Cortex of kidney (tissue), 1 donor: ENCODE data around the gene CACNA2D4.

Experiments
- DNase-seq: peaks from one replicate; lab custom pipeline; 2025; lab: John Stamatoyannopoulos, UW

The CACNA2D4 gene

DNA sequence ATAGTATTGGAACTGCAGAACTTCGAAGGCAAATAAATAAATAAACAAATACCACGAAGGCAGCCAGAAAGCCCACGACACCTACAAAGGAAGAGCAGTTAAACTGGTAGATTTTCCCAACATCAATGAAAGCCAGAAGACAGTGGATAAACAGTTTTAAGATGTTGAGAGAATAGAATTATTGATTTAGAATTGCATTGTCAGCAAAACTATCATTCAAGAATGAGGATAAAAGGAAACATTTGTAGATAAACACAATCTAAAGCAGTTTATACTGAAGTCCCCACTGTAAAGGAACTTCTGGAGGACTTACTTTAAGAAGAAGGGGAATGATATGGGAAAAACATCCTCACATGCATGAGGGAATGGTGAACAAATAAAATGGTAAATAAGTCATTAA lies 29.5 kb downstream of the CACNA2D4 start:
- no peak for DNase-seq

DNA sequence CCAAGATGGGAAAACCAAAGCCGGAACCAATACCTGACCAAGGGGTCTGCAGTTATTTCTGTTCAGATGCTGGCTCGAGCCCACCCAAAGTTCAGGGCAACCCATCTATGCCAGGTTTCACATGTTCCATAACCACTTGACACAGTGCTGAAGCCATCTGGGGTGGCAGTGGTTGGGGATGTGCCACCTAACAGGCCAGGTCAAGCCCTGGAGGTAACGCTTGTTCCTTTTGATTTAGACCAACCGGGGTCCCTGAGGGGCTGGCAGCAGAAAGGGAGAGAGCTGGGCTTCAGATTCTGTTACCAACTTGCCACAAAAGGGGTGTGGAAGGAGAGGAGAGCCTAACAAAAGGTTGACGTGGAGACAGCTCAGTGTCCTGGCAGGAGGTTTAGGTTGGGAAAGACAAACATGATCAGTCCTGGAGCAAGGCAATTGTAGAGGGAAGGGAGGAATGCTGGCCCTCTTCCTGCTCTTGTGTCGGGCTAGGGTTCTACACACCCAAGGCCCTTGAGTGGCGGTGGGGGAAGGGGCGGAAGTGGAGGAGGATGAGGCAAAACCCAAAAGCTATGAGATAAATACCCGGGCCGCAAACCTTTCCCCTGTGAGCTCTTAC lies 31.9 kb downstream of the CACNA2D4 start:
- DNase-seq = no peak

DNA sequence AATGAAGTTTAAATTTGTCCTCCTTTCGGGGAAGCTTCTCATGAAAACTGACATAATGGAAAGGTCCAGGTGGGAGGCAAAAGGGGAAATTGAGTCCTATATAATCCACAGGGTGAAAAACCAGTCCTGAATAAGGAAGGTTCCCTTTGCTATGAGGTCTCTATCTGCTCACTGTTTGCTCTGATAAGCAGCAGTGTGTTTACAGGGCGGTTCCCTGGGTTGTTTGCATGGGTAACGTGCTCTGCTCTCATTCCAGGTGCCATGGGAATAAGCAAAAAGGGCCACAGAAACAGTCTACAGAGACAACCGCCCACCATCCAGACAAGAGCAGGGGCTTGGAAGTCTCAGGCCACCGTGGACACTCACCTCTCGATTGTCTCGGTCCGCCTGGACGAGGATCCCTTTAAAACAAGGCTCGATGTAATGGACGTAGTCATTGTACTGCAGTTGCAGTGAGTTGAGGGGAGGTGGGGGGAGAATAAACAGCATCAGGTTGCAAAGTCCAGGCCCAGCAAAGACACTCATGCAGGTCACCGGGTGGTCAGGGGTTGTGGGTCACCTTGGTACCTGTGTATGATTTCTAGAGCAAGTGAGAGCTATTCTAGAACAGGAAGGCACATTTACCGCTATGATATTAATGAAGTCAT lies 32.7 kb downstream of the CACNA2D4 start:
- DNase-seq = no peak

DNA sequence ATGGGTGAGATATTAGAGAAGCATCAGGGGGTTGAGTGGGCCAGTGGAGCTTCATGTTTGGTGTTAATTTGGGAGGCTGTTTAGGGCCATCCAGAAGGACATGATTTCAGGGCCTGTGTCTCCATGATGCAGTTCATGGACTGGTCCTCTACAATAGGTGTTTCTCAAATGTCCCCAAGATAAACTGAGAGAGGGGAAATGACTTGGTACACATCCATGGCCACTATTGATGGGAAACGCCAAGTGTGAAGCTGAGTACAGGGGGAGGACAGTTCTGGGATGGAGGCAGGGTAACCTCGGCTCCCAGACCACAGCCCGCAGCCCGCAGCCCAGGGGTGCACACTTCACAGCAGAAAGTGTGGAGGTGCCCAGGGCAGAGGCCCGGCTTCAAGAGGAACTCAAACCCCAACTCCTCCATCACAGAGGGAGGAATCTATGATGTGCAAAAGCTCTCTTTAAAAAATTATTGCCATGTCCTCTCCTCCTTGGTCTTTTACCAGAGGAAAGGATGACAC lies 33.3 kb downstream of the CACNA2D4 start:
- no peak for DNase-seq

DNA sequence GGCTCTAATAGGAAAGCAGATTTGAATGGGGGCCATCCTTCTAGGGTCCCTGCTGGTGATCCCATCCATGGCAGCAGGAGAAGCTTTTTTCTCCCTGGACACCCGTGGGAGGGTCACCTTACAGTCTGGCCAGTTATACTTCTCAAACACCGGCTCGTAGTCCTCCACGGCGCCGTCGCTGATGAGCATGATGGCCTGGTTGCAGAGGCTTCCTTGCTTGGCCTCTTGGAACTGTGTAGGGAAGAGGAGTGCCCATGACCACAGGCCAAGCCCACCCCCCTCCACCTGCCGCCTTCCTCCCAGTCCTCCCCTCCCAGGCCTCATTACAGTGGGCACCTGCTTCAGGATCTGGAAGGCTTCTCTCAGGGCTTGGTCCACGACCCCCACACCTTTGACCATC lies 33.8 kb downstream of the CACNA2D4 start:
- DNase-seq = no peak

DNA sequence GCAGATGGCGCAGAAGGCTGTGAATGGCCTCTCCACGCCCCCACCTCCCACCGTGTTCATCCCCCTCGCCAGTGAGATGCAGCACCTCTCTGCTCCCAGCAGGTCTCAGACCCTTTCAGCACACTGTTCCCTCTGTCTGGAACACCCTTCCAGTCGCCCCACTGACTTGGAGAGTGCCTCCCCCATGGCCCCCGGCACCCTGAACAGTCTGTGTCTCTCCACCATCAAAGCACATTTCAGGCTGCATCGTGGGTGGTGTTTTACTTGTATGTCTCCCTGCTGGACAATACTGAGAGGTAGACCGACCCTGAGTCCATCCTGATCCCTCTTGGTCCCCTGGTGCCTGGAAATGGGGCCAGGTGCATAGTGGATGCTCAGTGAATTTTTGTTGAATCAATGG lies 34.9 kb downstream of the CACNA2D4 start:
- no peak for DNase-seq

DNA sequence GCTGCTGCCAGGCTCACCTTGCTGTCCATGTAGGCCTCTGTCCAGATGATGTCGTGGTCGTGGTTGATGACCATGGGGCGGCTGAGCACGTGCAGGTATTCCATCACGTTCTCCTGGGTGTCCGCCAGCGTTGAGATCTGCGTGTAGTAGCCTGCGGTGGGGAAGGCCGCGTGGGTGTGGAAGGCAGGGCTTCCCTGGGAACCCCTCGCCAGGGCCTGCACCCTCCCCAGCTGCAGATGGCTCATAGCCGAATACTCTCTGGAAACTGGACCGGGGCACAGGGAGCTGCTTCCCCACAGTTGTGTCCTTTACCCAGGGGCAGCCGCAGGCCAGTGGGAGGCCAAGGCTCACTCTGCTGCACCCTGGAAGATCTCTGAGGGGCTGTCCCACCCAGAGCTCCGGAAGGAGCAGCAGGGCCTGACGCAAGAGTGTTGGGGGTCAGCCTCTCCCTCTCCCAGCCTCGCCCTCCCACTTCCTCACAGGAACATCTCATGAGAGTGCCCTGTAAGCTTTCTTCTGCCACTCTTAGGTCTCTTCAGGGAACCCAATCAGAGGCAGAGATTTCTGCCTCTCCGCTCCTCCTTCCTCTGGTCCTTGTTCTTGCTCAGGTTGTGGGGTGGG lies 35.5 kb downstream of the CACNA2D4 start:
- DNase-seq = no peak

DNA sequence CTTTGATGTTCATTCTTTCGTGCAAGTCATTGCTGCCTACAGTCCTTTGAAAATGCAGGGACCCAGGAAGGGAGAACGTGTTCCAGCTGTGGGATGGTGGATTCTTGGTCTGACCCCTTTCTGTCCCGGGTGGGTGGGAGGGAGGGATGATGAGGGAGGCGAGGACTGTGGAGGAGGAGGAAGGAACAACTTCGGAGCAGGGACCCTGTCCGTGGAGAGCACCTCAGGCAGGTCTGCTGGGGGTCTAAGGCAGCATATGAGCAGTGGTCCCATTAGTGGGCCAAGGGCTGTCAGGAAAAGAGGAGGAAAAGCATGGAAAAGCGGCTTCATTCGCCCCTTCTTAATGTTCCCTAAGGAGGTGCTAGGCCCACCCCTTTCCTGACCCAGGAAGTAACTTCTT lies 36.0 kb downstream of the CACNA2D4 start:
- no peak for DNase-seq

DNA sequence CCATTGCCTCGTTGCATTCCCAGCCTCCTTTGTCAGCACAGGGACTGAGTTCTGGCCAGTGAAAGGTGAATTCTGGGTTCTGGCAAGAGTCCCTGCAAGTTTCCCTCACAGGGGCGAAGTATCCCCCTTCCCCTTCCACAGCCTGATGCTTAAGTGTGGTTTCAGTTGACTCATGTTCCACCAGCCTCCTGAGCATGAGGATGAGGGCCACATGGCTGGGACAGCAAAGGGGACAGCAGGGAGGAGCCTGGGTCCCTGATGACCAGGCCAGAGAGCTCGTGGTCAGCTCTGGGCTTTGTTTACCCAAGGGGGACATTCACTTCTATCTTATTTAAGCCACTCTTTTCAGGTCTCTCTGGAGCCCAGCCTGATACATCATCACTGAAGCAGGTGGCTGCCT lies 36.5 kb downstream of the CACNA2D4 start:
- no peak for DNase-seq

DNA sequence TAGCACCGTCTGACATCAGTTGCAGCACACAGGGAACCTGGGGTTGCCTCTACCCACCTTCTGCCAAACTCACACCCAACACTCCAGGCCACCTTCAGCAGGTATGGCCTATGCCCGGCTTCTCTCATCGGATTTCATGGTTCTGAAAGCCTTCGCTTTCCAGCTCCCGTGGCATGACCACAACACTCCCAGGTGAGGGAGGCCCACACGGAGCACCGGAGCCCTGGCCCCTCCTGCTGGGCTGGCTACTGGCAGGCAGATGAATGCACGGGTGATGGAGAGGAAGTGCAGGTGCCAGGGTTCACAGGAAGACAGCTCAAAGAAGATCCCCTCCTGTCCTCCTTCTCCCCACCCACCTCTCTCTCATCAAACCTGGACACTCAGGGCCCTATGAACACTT lies 37.2 kb downstream of the CACNA2D4 start:
- no peak for DNase-seq

DNA sequence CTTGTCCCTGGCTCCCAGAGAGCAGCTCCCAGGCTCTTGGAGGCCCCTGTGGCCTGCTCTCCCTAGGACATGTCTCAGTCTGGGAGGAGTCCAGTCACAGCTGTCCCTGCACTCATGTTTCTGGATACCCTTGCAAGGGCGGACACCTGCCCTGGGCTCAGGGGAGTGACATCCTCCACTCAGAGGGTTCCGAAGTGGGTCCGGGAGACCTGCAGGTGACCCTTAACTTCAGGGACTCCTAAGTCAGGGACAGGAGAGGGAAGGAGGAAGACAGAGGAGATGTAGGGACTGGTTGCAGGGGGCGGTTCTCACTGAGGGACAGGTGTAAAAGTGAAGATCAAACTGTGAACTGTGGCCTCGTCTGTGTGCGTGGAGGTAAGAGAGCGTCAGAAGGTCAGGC lies 37.6 kb downstream of the CACNA2D4 start:
- DNase-seq = no peak

DNA sequence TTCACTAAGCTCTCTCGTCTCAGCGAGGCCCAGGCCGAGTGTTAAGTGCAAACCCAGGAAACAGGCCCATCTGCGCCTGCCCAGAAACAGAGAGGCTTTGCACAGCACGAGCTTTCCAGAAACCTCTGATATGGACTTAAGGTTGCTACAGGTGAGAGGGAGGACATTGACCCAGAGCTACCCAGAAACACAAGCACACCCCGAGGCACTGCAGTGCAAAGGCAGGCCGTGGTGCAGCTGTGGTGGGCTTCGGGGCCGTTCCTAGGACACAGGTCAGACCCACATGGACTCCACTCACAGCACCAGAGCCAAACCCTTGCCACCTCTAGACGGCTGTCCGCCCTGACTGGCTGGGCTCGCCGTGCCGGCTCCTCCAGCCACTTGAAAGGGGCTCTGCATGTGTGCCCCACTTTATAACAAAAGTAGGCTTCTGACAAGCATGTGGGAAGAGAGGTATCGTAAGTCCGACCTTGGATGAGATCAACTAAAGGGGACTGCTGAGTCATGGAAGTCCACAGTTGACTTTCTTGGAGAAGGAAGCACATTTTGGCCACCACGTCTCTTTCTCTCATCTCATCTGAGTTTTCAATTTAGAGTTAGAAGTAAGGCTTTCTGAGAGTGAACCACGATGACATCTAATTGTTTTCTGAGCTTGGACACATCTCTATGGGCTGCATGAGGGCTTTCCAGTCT lies 38.2 kb downstream of the CACNA2D4 start:
- DNase-seq = no peak

DNA sequence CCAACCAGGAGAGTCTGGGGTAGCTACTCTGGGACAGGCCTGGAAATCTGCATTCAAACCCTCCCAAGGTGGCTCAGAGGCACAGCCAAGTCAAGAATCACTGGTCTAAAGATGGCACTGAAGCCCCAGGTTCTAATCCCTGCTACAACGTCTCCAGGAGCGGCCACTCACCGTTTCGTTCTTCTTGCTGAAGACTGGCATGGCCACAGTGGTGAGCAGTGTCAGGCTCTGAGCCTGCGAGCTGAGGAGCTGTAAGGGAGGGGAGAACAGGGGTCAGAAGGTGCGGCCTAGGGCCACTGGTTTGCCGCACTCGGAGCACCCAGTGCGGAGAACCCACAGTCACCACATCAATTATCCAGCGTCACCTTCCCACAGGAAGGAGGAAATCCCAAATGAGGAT lies 38.8 kb downstream of the CACNA2D4 start:
- no peak for DNase-seq

DNA sequence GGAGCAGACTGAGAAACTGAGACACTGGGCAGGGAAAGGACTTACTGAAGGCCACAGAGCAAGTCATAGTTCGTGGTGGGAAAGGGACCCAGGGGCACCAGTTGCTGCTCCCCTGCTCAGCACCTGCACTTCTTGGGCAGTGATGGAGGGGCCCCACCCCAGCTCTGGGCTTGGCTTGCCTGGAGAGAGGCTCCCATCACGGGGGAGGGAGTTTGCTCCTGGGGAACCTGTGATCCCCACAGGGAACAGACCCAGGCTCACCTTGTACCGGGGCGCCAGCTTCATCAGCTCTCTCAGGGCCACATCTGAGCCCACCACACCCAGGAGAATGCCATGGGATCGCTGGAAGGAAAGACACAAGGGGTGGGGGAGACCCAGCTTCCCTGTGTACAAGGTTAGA lies 39.8 kb downstream of the CACNA2D4 start:
- no peak for DNase-seq

DNA sequence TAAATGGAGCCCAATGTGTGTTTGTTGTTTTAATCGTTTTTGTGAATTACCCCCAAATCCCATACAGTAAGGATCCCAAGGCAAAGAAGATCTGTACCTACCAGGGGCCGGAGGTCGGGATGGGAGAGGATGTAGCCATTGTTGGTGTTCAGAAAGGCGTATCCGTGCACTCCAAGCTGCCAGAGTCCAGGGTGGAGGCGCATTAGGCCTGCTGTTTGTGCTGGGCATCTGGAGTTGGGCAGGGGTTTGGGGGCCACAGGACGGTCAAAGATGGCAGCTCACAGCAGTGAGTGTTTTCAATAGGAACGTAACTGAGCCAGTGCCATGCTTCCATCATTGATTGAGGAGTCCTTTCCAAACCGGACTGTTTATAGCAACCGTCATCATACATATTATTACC lies 40.2 kb downstream of the CACNA2D4 start:
- no peak for DNase-seq

DNA sequence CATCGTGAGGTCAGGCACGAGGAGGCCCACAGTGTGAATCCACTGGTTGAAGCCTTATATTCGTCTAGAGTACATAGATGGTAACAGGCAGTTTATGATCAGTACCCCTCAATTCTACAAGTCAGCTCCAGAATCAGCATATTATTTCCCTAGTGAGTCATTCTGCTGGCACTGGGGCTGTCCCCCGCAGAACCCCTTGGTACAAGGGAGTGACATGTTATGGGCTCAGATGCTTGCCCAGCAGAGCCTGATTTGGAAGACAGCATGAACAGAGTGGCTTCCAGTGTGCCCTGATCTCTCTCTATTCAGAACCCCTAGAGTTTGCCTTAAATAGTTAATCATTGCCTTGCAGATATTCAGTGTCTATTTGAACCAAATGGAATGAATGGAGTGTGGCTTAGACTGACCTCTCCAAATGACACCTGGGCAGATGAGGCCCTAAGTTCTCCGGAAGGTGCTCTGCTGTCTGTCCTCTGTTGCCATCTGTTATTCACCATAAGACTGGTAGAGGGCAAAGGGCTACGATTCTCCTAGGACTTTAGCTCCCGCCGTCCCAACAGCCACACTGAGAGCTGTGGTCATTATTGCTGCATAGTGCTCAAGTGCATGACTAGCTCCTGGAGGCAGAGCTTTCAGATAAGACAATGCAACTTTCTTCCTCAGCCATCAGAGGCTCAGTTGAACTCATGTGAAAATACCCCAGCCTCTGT lies 41.1 kb downstream of the CACNA2D4 start:
- no peak for DNase-seq

DNA sequence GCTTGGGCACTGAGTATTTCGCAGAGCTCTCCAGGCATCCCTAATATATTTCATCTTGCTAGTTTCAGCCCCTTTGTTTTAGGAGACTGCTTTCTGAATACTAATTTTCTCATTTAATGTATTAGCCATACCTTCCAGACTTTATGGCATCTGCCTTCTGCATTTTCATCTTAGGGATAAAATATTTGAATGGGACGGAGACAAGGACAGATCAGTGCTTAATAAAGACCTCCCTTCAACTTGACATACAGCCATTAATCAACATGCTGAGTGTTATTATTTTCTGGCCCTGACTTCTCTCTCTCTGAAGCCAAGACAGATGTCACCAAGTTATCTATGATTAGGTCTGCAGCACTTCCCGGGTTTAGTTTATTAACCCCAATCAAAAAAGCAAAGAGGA lies 42.4 kb downstream of the CACNA2D4 start:
- DNase-seq = no peak

DNA sequence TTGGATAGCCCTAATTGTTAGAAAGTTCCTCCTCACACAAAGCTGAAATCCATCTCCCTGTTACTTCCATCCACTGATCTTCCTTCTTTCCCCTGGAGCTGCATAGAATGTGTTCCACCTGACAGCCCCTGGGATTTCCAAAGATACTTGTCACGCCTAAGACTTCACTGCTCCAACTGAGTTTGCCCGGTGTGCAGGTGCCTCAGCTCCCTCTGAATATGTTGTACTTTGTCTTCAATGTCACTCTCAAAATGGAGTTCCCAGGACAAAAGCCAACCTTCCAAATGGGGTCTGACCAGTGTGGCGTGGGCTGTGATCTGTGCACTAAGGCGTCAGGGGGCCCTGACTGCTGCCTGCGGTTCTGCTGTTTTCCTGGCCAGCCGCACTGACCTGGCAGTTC lies 42.8 kb downstream of the CACNA2D4 start:
- no peak for DNase-seq

DNA sequence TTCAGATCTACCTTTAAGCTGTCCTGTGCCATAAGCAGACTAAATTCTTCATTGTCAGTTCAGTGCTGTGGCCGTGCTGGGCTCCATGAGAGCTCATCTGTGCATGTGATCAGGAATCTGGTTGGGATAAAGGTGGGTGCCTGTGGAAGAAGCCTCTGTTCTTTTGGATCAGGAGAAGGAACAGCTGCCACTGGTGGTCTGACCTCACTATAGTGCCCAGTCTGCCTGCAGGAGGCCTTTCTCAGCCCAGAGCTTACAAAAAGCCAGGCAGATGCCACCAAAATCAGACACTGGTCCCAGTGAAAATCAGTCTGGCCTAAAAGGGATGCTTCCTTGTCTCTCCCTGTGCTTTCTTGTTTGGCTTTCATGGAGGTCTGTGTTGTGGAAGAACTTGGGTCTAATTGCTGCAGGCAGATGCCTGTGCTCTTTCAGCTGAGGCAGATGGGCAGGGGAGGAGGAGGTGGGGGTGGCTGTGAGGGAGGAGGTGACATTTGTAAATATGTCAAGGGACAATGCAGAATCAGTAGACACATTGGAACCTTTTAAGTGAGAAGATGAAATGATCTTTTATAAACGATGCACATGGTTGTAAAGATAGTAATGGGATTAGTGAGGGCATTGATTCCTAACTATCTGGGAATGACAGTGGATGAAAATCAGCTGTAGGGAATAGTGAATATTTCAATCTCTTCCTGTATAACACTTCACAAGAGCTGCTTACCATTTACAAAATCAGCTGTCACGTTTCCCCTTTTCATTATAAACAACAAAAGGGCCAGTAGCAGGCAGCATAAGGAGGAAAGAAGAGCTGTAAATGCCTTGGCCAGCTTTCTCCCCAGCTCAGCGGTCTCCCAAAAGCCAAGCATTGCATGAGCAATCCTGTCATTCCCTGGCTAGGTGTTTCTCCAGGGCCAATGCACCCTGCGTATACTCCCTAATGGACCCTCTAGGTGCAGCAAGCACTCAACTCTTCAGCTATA lies 44.6 kb downstream of the CACNA2D4 start:
- DNase-seq = no peak

DNA sequence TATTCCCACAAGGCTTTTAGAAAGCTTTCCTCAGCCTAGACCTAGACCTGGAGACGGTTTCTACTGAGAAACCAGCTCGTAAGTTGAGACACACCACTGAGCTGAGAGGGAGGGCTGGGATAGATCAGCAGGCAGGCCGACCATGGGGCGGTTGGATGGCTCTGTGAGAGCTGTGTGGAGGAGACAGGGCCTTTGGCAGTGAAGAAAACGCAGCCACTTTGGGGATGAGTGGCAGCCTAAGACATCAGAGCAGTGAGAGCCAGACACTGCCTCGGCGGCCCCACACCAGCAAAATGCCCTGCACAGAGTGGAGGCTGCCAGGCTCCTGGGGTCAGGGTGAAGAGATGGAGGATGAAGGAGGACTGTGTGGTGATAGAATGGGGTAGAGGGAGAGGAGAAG lies 46.0 kb downstream of the CACNA2D4 start:
- DNase-seq = no peak

DNA sequence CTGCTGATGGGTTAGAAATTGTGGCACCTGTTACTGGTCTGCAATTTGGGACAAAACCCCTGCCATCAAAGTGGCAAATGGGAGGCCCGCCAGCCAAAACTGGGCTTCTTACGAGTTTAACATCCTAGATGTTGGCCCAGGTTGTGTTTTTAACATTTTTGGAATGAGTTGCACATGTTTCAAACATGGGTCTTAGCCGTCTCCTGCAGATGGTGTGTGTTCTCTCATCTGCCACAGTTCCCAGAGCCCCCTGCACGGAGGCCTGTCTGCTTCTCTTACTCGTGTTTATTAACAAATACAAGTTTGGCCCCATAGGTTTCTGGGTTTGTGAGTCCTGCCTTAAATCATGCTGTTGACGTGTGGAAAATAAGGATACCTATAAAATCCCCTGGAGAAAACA lies 46.5 kb downstream of the CACNA2D4 start:
- no peak for DNase-seq
